GM12891 (cell line): ENCODE measurements around the gene NINL.

ENCODE experiments used
- PAX5 ChIP-seq: IDR thresholded peaks from 2 replicates; pipeline ENCODE4 v1.6.1; 2011; ENCODE audit warnings: low read length, moderate library complexity, mild to moderate bottlenecking; ENCODE audit not compliant: insufficient read depth, severe bottlenecking
- POLR2A ChIP-seq: IDR thresholded peaks from 2 replicates; pipeline ENCODE4 v1.6.1; 2011; ENCODE audit warnings: low read depth, low read length, control low read depth
- POLR2AphosphoS5 ChIP-seq: IDR thresholded peaks from 2 replicates; pipeline ENCODE4 v1.6.1; 2011; ENCODE audit warnings: low read depth, low read length, control low read depth
- POU2F2 ChIP-seq: IDR thresholded peaks from 2 replicates; pipeline ENCODE4 v1.6.1; 2011; ENCODE audit warnings: low read depth, mild to moderate bottlenecking, control low read depth, low read length, moderate library complexity
- SPI1 ChIP-seq: IDR thresholded peaks from 2 replicates; pipeline ENCODE4 v1.6.1; 2011; ENCODE audit warnings: low read depth, low read length, control low read depth
- TAF1 ChIP-seq: IDR thresholded peaks from 2 replicates; pipeline ENCODE4 v1.6.1; 2011; ENCODE audit warnings: low read depth, low read length, control low read depth

GRCh38 chr20:25546048-25546447 is 39.3 kb downstream of the NINL start:
- TF ChIP-seq POLR2A: no peak
- no peak for TF ChIP-seq TAF1
- TF ChIP-seq POLR2AphosphoS5: no peak
- no peak for TF ChIP-seq SPI1
- no peak for TF ChIP-seq PAX5
- no peak for TF ChIP-seq POU2F2
